Liver (tissue), 9 donors: ENCODE measurements around the gene TNK2. TPM values are rescaled to one million over a fixed set of nuclear protein-coding genes. Genes with fewer than 3 reads are reported as not detected.

Experiments
- DNase-seq: peaks from one replicate; pipeline ENCODE4 v3.0.0-alpha.2; 2017; ENCODE audit warnings: low spot score
- H3K27ac ChIP-seq, 2 donors: one replicate each; pipeline ENCODE4 v1.7.0; 2013; ENCODE audit warnings: inconsistent platforms in 2 of 2, low read length in 2 of 2, control low read depth in 1 of 2, low read depth in 1 of 2, mild to moderate bottlenecking in 1 of 2
- H3K27me3 ChIP-seq, 4 donors: one replicate each; pipeline versions ENCODE4 v1.6.1 to v1.7.0; 2013; ENCODE audit warnings: low read length in 3 of 4, inconsistent platforms in 1 of 4, mild to moderate bottlenecking in 1 of 4, moderate library complexity in 1 of 4; ENCODE audit not compliant: control insufficient read depth in 4 of 4, insufficient read depth in 4 of 4
- H3K36me3 ChIP-seq, 4 donors: one replicate each; pipeline versions ENCODE4 v1.6.1 to v1.7.0; 2013; ENCODE audit warnings: low read length in 3 of 4, mild to moderate bottlenecking in 3 of 4, low read depth in 1 of 4, moderate library complexity in 1 of 4; ENCODE audit not compliant: control insufficient read depth in 4 of 4, insufficient read depth in 3 of 4
- H3K4me1 ChIP-seq, 4 donors: one replicate each; pipeline versions ENCODE4 v1.6.1 to v1.7.0; 2013; ENCODE audit warnings: low read length in 3 of 4, mild to moderate bottlenecking in 3 of 4, moderate library complexity in 1 of 4; ENCODE audit not compliant: control insufficient read depth in 4 of 4, insufficient read depth in 4 of 4
- H3K4me3 ChIP-seq, 3 donors: one replicate each; pipeline versions ENCODE4 v1.6.1 to v1.7.0; 2013; ENCODE audit warnings: low read length in 3 of 3, control low read depth in 1 of 3, low read depth in 1 of 3, mild to moderate bottlenecking in 1 of 3
- H3K9ac ChIP-seq, 2 donors: one replicate each; pipeline ENCODE4 v1.7.0; 2013; ENCODE audit warnings: low read length in 2 of 2, mild to moderate bottlenecking in 2 of 2, moderate library complexity in 2 of 2, control low read depth in 1 of 2, low read depth in 1 of 2
- H3K9me3 ChIP-seq, 4 donors: one replicate each; pipeline versions ENCODE4 v1.6.1 to v1.7.0; 2013; ENCODE audit warnings: low read length in 3 of 4; ENCODE audit not compliant: control insufficient read depth in 4 of 4
- EGR1 ChIP-seq, 2 donors: IDR thresholded peaks; 2 replicates each; pipeline ENCODE4 v1.6.1; 2016 to 2018; ENCODE audit warnings: antibody characterized with exemption in 2 of 2, low read depth in 2 of 2
- FOXA1 ChIP-seq: IDR thresholded peaks from 2 replicates; pipeline ENCODE4 v1.6.1; 2016; ENCODE audit warnings: antibody characterized with exemption
- FOXA2 ChIP-seq: IDR thresholded peaks from 2 replicates; pipeline ENCODE4 v1.6.1; 2016; ENCODE audit warnings: antibody characterized with exemption
- GABPA ChIP-seq, 2 donors: IDR thresholded peaks in 1 of 2; conservative IDR thresholded peaks in 1 of 2; 2 replicates each; pipeline ENCODE4 v1.6.1; 2016; ENCODE audit warnings: antibody characterized with exemption in 2 of 2, mild to moderate bottlenecking in 1 of 2, moderate library complexity in 1 of 2
- HNF4A ChIP-seq, 2 donors: conservative IDR thresholded peaks; 2 replicates each; pipeline ENCODE4 v1.6.1; 2016; ENCODE audit warnings: antibody characterized with exemption in 2 of 2, mild to moderate bottlenecking in 2 of 2
- HNF4G ChIP-seq: IDR thresholded peaks from 2 replicates; pipeline ENCODE4 v1.6.1; 2016; ENCODE audit warnings: antibody characterized with exemption
- JUND ChIP-seq, 2 donors: IDR thresholded peaks; 2 replicates each; pipeline ENCODE4 v1.6.1; 2016; ENCODE audit warnings: antibody characterized with exemption in 2 of 2
- NR2F2 ChIP-seq: IDR thresholded peaks from 2 replicates; pipeline ENCODE4 v1.6.1; 2016; ENCODE audit warnings: antibody characterized with exemption
- RAD21 ChIP-seq, 2 donors: IDR thresholded peaks; 2 replicates each; pipeline ENCODE4 v1.6.1; 2016; ENCODE audit warnings: antibody characterized with exemption in 2 of 2, mild to moderate bottlenecking in 2 of 2
- RXRA ChIP-seq, 2 donors: IDR thresholded peaks; 2 replicates each; pipeline ENCODE4 v1.6.1; 2017 to 2018; ENCODE audit warnings: antibody characterized with exemption in 2 of 2, mild to moderate bottlenecking in 1 of 2
- SP1 ChIP-seq: IDR thresholded peaks from 2 replicates; pipeline ENCODE4 v1.6.1; 2018; ENCODE audit warnings: antibody characterized with exemption, mild to moderate bottlenecking
- TAF1 ChIP-seq: conservative IDR thresholded peaks from 2 replicates; pipeline ENCODE4 v1.6.1; 2016; ENCODE audit warnings: antibody characterized with exemption, mild to moderate bottlenecking
- YY1 ChIP-seq: IDR thresholded peaks from 2 replicates; pipeline ENCODE4 v1.6.1; 2016; ENCODE audit warnings: antibody characterized with exemption, mild to moderate bottlenecking
- ZBTB33 ChIP-seq: IDR thresholded peaks from 2 replicates; pipeline ENCODE4 v1.6.1; 2016; ENCODE audit warnings: antibody characterized with exemption
- WGBS: extraction: QIAGEN DNeasy Blood & Tissue Kit; methylation state at CpG from one replicate; pipeline ENCODE4 v1.1.7; 2013; 5-methylcytosine and 5-hydroxymethylcytosine counted together
- polyA plus RNA-seq, 2 donors: library from polyadenylated mRNA; stranded (reverse) in 1 of 2; unstranded in 1 of 2; fragments of 200-250 nt in 1 of 2; fragments of >200 nt in 1 of 2; fragmentation: Nextera tagmentation in 1 of 2; extraction: Ambion mirVana in 1 of 2; gene quantifications; one replicate each; pipeline versions ENCODE4 v1.2.1 to v1.2.3, GENCODE V29; 2013 to 2015
- total RNA-seq, 2 donors: library from RNA; depleted of rRNA; stranded (reverse); fragments of >200 nt; gene quantifications; one replicate each; pipeline ENCODE4 v1.2.3, GENCODE V29; 2014
- TF ChIP-seq, protein P1 (sequence below): IDR thresholded peaks from 2 replicates; pipeline ENCODE4 v1.6.1; 2016; ENCODE audit warnings: antibody characterized with exemption
- TF ChIP-seq, protein P2 (sequence below): IDR thresholded peaks from 2 replicates; pipeline ENCODE4 v1.6.1; 2016; ENCODE audit warnings: antibody characterized with exemption, mild to moderate bottlenecking
- TF ChIP-seq, protein P3 (sequence below): IDR thresholded peaks from 2 replicates; pipeline ENCODE4 v1.6.1; 2016; ENCODE audit warnings: antibody characterized with exemption
- TF ChIP-seq, protein P4 (sequence below): fragments of 150-350 bp; IDR thresholded peaks from 2 replicates; pipeline ENCODE4 v1.5.1; 2017; ENCODE audit warnings: improper control_type of control experiment, low read depth, low read length; ENCODE audit not compliant: missing input control
- donor health status: healthy.
- donor health status: healthy.
- donor health status: healthy.
- donor health status: healthy.
- donor health status: healthy.

TNK2 gene
- total and polyA plus RNA-seq, 4 donors = 4.0 to 12.2 (median 8.8) TPM

- no peaks in the 10 kb centered on the region for H3K9me3 ChIP-seq
- H3K9ac ChIP-seq = no peak overlapping the region
- no peak for TF ChIP-seq NR2F2
- no peak for TF ChIP-seq TAF1
- no peak for TF ChIP-seq GABPA (IDR thresholded peaks at IDR 0.05 in 1 of 2, conservative IDR thresholded peaks at IDR 0.05 in 1 of 2)
- no peak for TF ChIP-seq EGR1 (IDR thresholded peaks at IDR 0.05; ENCODE audit: low read depth in 2 of 2)
- TF ChIP-seq HNF4A (conservative IDR thresholded peaks at IDR 0.05) = no peak
- no peak for TF ChIP-seq JUND (IDR thresholded peaks at IDR 0.05)
- no peak for TF ChIP-seq RAD21 (IDR thresholded peaks at IDR 0.05)
- TF ChIP-seq, protein P1, sequence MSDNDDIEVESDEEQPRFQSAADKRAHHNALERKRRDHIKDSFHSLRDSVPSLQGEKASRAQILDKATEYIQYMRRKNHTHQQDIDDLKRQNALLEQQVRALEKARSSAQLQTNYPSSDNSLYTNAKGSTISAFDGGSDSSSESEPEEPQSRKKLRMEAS = no peak
- TF ChIP-seq, protein P2, sequence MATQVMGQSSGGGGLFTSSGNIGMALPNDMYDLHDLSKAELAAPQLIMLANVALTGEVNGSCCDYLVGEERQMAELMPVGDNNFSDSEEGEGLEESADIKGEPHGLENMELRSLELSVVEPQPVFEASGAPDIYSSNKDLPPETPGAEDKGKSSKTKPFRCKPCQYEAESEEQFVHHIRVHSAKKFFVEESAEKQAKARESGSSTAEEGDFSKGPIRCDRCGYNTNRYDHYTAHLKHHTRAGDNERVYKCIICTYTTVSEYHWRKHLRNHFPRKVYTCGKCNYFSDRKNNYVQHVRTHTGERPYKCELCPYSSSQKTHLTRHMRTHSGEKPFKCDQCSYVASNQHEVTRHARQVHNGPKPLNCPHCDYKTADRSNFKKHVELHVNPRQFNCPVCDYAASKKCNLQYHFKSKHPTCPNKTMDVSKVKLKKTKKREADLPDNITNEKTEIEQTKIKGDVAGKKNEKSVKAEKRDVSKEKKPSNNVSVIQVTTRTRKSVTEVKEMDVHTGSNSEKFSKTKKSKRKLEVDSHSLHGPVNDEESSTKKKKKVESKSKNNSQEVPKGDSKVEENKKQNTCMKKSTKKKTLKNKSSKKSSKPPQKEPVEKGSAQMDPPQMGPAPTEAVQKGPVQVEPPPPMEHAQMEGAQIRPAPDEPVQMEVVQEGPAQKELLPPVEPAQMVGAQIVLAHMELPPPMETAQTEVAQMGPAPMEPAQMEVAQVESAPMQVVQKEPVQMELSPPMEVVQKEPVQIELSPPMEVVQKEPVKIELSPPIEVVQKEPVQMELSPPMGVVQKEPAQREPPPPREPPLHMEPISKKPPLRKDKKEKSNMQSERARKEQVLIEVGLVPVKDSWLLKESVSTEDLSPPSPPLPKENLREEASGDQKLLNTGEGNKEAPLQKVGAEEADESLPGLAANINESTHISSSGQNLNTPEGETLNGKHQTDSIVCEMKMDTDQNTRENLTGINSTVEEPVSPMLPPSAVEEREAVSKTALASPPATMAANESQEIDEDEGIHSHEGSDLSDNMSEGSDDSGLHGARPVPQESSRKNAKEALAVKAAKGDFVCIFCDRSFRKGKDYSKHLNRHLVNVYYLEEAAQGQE = no peak
- TF ChIP-seq ZBTB33 = no peak
- TF ChIP-seq HNF4G = no peak
- TF ChIP-seq SP1 = no peak
- TF ChIP-seq YY1 = no peak
- no peak for TF ChIP-seq RXRA (IDR thresholded peaks at IDR 0.05)
- TF ChIP-seq, protein P3, sequence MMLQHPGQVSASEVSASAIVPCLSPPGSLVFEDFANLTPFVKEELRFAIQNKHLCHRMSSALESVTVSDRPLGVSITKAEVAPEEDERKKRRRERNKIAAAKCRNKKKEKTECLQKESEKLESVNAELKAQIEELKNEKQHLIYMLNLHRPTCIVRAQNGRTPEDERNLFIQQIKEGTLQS = no peak
- TF ChIP-seq, protein P4, sequence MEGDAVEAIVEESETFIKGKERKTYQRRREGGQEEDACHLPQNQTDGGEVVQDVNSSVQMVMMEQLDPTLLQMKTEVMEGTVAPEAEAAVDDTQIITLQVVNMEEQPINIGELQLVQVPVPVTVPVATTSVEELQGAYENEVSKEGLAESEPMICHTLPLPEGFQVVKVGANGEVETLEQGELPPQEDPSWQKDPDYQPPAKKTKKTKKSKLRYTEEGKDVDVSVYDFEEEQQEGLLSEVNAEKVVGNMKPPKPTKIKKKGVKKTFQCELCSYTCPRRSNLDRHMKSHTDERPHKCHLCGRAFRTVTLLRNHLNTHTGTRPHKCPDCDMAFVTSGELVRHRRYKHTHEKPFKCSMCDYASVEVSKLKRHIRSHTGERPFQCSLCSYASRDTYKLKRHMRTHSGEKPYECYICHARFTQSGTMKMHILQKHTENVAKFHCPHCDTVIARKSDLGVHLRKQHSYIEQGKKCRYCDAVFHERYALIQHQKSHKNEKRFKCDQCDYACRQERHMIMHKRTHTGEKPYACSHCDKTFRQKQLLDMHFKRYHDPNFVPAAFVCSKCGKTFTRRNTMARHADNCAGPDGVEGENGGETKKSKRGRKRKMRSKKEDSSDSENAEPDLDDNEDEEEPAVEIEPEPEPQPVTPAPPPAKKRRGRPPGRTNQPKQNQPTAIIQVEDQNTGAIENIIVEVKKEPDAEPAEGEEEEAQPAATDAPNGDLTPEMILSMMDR = no peak
- no peak for TF ChIP-seq FOXA1
- no peak for TF ChIP-seq FOXA2
- peak overlapping the region; percentile 60 to 78 for H3K27ac ChIP-seq
- no peaks in the 10 kb centered on the region for H3K36me3 ChIP-seq
- 3% methylated on average over 47 of the region's 47 CpGs for WGBS
- H3K27me3 ChIP-seq = no peaks in the 10 kb centered on the region
- H3K4me1 ChIP-seq = peaks cover 18 to 51% (median 33%) of the 10 kb centered on the region in 4 donors
- peak overlapping the region in 2 of 3 donors; percentile 51 to 62 for H3K4me3 ChIP-seq
- DNase-seq = peak; percentile 57
Measured at GRCh38 chr3:195895861-195896360, 12.4 kb downstream of the TNK2 start.
